Measurements from ENCODE around the gene SLC35B3. TPM values are rescaled to one million over a fixed set of nuclear protein-coding genes. Genes with fewer than 3 reads are reported as not detected.
"Not testable (repeated sequence)": the region's sequence is repeated elsewhere in the genome, so short reads cannot be mapped to it uniquely, and the experiment has no call there.

Gene SLC35B3
- polyA plus RNA-seq, 1 donor from 2014 or later, result 22.0 TPM

DNA sequence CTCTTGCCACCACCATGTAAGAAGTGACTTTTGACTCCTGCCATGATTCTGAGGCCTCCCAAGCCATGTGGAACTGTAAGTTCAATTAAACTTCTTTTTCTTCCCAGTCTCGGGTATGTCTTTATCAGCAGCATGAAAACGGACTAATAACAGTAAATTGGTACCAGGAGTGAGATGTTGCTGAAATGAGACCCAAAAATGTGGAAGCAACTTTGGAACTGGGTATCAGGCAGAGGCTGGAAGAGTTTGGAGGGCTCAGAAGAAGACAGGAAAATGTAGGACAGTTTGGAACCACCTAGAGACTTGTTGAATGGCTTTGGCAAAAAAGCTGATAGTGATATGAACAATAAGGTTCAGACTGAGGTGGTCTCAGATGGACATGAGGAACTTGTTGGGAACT, 8.8 kb downstream of the SLC35B3 start:
- not testable (repeated sequence) for H3K27ac ChIP-seq (ENCODE audit: low read length); H3K79me2 ChIP-seq (replicated peaks; ENCODE audit: insufficient read depth, low read length); H3K4me2 ChIP-seq (ENCODE audit: low read length); H2AFZ ChIP-seq (ENCODE audit: low read depth, low read length); H3K36me3 ChIP-seq (ENCODE audit: insufficient read depth, low read length); H3K27me3 ChIP-seq (ENCODE audit: insufficient read depth, low read depth, low read length); H3K4me3 ChIP-seq (ENCODE audit: low read length); H3K9me3 ChIP-seq (ENCODE audit: low read length); H3K9ac ChIP-seq (ENCODE audit: low read length); H3F3A ChIP-seq (ENCODE audit: insufficient read depth, low read length, poor library complexity, severe bottlenecking); H3K9me2 ChIP-seq (ENCODE audit: insufficient read depth, low read length); H4K20me1 ChIP-seq (ENCODE audit: insufficient read depth)

DNA sequence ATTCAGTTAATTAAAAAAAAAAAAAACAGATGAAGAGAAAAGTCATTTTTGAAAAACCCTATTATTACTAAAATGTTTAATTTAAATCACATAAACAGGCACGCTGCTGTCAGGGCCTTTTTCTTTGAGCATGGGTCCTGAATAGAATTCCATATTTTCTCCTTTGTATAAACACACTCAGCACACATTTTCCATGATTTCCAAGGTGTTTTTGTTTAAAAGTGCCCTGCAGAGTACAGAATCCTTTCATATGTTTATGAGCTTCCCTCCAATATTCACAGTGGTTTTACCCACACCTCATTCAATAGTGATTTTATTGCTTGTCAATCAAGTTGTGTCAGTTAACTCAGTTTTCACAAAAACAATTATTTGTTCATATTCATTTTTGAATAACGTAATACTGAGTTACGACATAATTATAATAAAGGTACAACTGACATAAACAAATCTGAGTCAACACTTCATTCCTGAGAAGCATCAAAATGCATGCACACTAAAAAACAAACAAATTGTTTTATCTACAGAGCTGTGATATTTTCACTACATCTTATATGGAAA, 15.2 kb downstream of the SLC35B3 start:
- no peaks in the 10 kb centered on the region for H3K9me3 ChIP-seq (ENCODE audit: low read length)
- H3K27ac ChIP-seq (ENCODE audit: low read length), result no peak overlapping the region
- no peaks in the 10 kb centered on the region for H3K79me2 ChIP-seq (replicated peaks; ENCODE audit: insufficient read depth, low read length)
- no peaks in the 10 kb centered on the region for H3K27me3 ChIP-seq (ENCODE audit: insufficient read depth, low read depth, low read length)
- H4K20me1 ChIP-seq (ENCODE audit: insufficient read depth), result no peaks in the 10 kb centered on the region
- H3F3A ChIP-seq (ENCODE audit: insufficient read depth, low read length, poor library complexity, severe bottlenecking), result no peaks in the 10 kb centered on the region
- H3K9me2 ChIP-seq (ENCODE audit: insufficient read depth, low read length), result no peaks in the 10 kb centered on the region
- H2AFZ ChIP-seq (ENCODE audit: low read depth, low read length), result no peak overlapping the region
- H3K9ac ChIP-seq (ENCODE audit: low read length), result no peak overlapping the region
- TF ChIP-seq, protein P1, sequence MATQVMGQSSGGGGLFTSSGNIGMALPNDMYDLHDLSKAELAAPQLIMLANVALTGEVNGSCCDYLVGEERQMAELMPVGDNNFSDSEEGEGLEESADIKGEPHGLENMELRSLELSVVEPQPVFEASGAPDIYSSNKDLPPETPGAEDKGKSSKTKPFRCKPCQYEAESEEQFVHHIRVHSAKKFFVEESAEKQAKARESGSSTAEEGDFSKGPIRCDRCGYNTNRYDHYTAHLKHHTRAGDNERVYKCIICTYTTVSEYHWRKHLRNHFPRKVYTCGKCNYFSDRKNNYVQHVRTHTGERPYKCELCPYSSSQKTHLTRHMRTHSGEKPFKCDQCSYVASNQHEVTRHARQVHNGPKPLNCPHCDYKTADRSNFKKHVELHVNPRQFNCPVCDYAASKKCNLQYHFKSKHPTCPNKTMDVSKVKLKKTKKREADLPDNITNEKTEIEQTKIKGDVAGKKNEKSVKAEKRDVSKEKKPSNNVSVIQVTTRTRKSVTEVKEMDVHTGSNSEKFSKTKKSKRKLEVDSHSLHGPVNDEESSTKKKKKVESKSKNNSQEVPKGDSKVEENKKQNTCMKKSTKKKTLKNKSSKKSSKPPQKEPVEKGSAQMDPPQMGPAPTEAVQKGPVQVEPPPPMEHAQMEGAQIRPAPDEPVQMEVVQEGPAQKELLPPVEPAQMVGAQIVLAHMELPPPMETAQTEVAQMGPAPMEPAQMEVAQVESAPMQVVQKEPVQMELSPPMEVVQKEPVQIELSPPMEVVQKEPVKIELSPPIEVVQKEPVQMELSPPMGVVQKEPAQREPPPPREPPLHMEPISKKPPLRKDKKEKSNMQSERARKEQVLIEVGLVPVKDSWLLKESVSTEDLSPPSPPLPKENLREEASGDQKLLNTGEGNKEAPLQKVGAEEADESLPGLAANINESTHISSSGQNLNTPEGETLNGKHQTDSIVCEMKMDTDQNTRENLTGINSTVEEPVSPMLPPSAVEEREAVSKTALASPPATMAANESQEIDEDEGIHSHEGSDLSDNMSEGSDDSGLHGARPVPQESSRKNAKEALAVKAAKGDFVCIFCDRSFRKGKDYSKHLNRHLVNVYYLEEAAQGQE (IDR thresholded peaks at IDR 0.05; ENCODE audit: borderline replicate concordance), result no peak
- no peak for TF ChIP-seq POLR2AphosphoS5 (IDR thresholded peaks at IDR 0.05)
- TF ChIP-seq SMC3 (conservative IDR thresholded peaks at IDR 0.05; ENCODE audit: poor library complexity), result no peak
- no peak for TF ChIP-seq EZH2 (IDR thresholded peaks at IDR 0.05; ENCODE audit: borderline replicate concordance, insufficient read depth, low read length, poor library complexity, severe bottlenecking)
- TF ChIP-seq EP300 (conservative IDR thresholded peaks at IDR 0.05; ENCODE audit: poor library complexity, severe bottlenecking), result no peak
- no peak for TF ChIP-seq TAF1 (IDR thresholded peaks at IDR 0.05; ENCODE audit: low read depth)
- TF ChIP-seq RAD21 (conservative IDR thresholded peaks at IDR 0.05), result no peak
- TF ChIP-seq MXI1 (conservative IDR thresholded peaks at IDR 0.05; ENCODE audit: poor library complexity, severe bottlenecking), result no peak
- TF ChIP-seq, protein P2, sequence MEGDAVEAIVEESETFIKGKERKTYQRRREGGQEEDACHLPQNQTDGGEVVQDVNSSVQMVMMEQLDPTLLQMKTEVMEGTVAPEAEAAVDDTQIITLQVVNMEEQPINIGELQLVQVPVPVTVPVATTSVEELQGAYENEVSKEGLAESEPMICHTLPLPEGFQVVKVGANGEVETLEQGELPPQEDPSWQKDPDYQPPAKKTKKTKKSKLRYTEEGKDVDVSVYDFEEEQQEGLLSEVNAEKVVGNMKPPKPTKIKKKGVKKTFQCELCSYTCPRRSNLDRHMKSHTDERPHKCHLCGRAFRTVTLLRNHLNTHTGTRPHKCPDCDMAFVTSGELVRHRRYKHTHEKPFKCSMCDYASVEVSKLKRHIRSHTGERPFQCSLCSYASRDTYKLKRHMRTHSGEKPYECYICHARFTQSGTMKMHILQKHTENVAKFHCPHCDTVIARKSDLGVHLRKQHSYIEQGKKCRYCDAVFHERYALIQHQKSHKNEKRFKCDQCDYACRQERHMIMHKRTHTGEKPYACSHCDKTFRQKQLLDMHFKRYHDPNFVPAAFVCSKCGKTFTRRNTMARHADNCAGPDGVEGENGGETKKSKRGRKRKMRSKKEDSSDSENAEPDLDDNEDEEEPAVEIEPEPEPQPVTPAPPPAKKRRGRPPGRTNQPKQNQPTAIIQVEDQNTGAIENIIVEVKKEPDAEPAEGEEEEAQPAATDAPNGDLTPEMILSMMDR (IDR thresholded peaks at IDR 0.05; ENCODE audit: poor library complexity, severe bottlenecking), result no peak
- H3K36me3 ChIP-seq (ENCODE audit: insufficient read depth, low read length), result peaks cover 14% of the 10 kb centered on the region
- H3K4me2 ChIP-seq (ENCODE audit: low read length), result no peak overlapping the region
- H3K4me3 ChIP-seq (ENCODE audit: low read length), result no peak overlapping the region

DNA sequence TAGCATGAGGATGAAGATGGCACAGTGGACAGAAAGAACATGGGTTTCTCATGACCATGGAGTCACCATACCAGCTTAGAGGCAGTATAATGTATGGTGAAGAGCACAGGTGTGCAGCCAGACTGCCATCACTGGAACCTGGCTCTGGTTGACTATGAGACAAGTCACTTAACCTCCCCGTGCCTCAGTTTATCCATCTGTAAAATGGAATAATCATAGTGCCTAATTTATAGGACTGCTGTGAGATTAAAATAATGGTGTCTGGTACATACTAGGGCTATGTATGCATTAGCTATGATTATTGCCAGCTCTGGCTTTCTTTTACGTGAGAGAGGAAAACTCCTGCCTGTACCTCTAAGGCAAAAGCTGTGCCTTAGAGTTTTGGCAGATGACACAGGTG, 19.4 kb downstream of the SLC35B3 start:
- no peak overlapping the region for H3K4me2 ChIP-seq (ENCODE audit: low read length)
- no peak overlapping the region for H3K27ac ChIP-seq (ENCODE audit: low read length)
- TF ChIP-seq EP300 (conservative IDR thresholded peaks at IDR 0.05; ENCODE audit: poor library complexity, severe bottlenecking) (no peak), POLR2AphosphoS5 (IDR thresholded peaks at IDR 0.05) (no peak), MXI1 (conservative IDR thresholded peaks at IDR 0.05; ENCODE audit: poor library complexity, severe bottlenecking) (no peak)
- TF ChIP-seq, protein P2 (IDR thresholded peaks at IDR 0.05; ENCODE audit: poor library complexity, severe bottlenecking), result no peak
- no peak overlapping the region for H2AFZ ChIP-seq (ENCODE audit: low read depth, low read length)
- no peaks in the 10 kb centered on the region for H3K9me2 ChIP-seq (ENCODE audit: insufficient read depth, low read length)
- H4K20me1 ChIP-seq (ENCODE audit: insufficient read depth), result no peaks in the 10 kb centered on the region
- no peak overlapping the region for H3K4me3 ChIP-seq (ENCODE audit: low read length)
- H3K36me3 ChIP-seq (ENCODE audit: insufficient read depth, low read length), result peaks cover 29% of the 10 kb centered on the region
- no peaks in the 10 kb centered on the region for H3K9me3 ChIP-seq (ENCODE audit: low read length)
- no peak overlapping the region for H3K9ac ChIP-seq (ENCODE audit: low read length)
- no peaks in the 10 kb centered on the region for H3F3A ChIP-seq (ENCODE audit: insufficient read depth, low read length, poor library complexity, severe bottlenecking)
- no peaks in the 10 kb centered on the region for H3K79me2 ChIP-seq (replicated peaks; ENCODE audit: insufficient read depth, low read length)
- H3K27me3 ChIP-seq (ENCODE audit: insufficient read depth, low read depth, low read length), result no peaks in the 10 kb centered on the region

Data from neural cell (in vitro differentiated cells).